Spleen (tissue), 7 donors: ENCODE results near the gene FREM2.

Experiments
- POLR2A ChIP-seq, 3 donors: fragments of 450-650 bp; IDR thresholded peaks; one replicate each; pipeline ENCODE4 v1.5.1; 2017; ENCODE audit warnings: antibody characterized with exemption in 3 of 3, mild to moderate bottlenecking in 1 of 3
- POLR2AphosphoS5 ChIP-seq, 3 donors: sonication (generic); formaldehyde crosslinking; IDR thresholded peaks; one replicate each; pipeline ENCODE4 v1.5.1; 2017; ENCODE audit warnings: antibody characterized with exemption in 3 of 3
- TF ChIP-seq, protein P1 (sequence below), 11 experiments: fragments of 200-600 bp in 7 of 11; fragments of 450-650 bp in 4 of 11; sonication (generic) in 4 of 11; IDR thresholded peaks in 8 of 11; conservative IDR thresholded peaks in 3 of 11; 1 replicate in 7 of 11; 2 replicates in 4 of 11; pipeline versions ENCODE4 v1.4.0 to v1.8.0; 2016 to 2021; ENCODE audit warnings: antibody characterized with exemption in 11 of 11, inconsistent platforms in 4 of 11, mild to moderate bottlenecking in 1 of 11
- donor health status: DM: no; HTN: no; CAD: no; lungs with moderate emphysema.
- donor health status: DM: no; HTN: no; CAD: no.
- donor health status: DM: no; HTN: no; CAD: no.

- TF ChIP-seq, protein P1, sequence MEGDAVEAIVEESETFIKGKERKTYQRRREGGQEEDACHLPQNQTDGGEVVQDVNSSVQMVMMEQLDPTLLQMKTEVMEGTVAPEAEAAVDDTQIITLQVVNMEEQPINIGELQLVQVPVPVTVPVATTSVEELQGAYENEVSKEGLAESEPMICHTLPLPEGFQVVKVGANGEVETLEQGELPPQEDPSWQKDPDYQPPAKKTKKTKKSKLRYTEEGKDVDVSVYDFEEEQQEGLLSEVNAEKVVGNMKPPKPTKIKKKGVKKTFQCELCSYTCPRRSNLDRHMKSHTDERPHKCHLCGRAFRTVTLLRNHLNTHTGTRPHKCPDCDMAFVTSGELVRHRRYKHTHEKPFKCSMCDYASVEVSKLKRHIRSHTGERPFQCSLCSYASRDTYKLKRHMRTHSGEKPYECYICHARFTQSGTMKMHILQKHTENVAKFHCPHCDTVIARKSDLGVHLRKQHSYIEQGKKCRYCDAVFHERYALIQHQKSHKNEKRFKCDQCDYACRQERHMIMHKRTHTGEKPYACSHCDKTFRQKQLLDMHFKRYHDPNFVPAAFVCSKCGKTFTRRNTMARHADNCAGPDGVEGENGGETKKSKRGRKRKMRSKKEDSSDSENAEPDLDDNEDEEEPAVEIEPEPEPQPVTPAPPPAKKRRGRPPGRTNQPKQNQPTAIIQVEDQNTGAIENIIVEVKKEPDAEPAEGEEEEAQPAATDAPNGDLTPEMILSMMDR (IDR thresholded peaks at IDR 0.05 in 8 of 11, conservative IDR thresholded peaks at IDR 0.05 in 3 of 11), result no peak
- TF ChIP-seq POLR2A (IDR thresholded peaks at IDR 0.05) (no peak), POLR2AphosphoS5 (IDR thresholded peaks at IDR 0.05) (no peak)
Measured at GRCh38 chr13:38856065-38856464, 169.2 kb downstream of the FREM2 start.
